ENCODE results near the gene VTI1A. TPM values are rescaled to one million over a fixed set of nuclear protein-coding genes. Genes with fewer than 3 reads are reported as not detected.

VTI1A gene
- total and polyA plus RNA-seq, 2 of the 13 experiments (the other 11 are each of a cell fraction or from before 2014, with no cell fraction given) = 11.7 to 32.7 TPM

DNA sequence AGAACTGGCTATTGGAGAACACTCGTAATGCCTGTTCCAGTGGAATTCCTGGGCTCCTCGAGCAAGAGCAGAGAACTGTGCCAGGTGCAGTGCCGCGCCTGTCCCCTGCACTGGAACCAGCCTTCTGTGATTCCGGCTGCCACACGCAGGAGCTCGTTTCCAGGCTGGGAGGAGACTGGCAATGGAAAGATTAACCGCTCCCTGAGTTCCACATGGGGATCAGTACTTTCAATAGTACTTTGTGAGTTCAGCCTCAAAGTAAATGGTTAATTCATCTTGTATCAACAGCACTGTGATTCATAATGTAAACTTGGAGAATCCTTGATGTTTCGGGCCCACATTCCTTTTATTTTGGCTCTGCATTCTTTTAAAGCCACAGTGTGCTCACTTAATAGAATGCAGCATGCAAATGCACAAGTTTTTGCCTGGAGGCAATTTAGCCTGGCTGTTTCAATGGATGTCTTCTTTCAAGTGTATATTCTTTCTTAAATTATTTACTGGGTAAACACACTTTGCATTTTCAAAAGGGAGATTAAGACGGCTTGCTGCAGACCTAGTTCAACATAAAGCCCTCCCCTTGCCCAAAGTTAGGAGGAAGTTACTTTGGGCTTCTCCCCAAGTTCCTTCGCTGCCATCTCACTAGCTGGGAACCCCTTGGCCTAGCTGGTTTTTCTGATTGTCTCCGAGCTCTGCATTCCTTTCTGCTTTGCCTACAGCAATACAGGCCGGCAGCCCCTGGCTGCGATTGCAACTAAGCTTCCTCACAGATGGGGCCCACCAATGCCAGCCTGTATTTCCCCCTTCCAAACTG is 364.9 kb downstream of the VTI1A start (continued):
- TF ChIP-seq ZBTB34 (CRISPR knock-in tag; IDR thresholded peaks at IDR 0.05) (no peak; the same call in 1 of the 2 replicates), SMARCE1 (IDR thresholded peaks at IDR 0.05; ENCODE audit: borderline replicate concordance) (peak; percentile 81; the same call in 1 of the 2 replicates), SOX6 (IDR thresholded peaks at IDR 0.05) (no peak), SOX6 (CRISPR knock-in tag; IDR thresholded peaks at IDR 0.05) (peak; percentile 57; the same call in 1 of the 2 replicates), ZNF24 (IDR thresholded peaks at IDR 0.05) (peak; percentile 71), NR2F6 (IDR thresholded peaks at IDR 0.05) (peak; percentile 47; the same call in 1 of the 2 replicates), NR2F6 (CRISPR knock-in tag; IDR thresholded peaks at IDR 0.05) (peak; percentile 79), ZNF207 (IDR thresholded peaks at IDR 0.05; ENCODE audit: borderline replicate concordance) (no peak), FOXA3 (CRISPR knock-in tag; IDR thresholded peaks at IDR 0.05) (peak; percentile 98), ZNF792 (CRISPR knock-in tag; IDR thresholded peaks at IDR 0.05) (peak; percentile 41; the same call in 1 of the 2 replicates), ZFP91 (CRISPR knock-in tag; IDR thresholded peaks at IDR 0.05; ENCODE audit: borderline replicate concordance) (peak; percentile 92), SOX13 (IDR thresholded peaks at IDR 0.05) (peak; percentile 67; the same call in 1 of the 2 replicates), SOX13 (CRISPR knock-in tag; conservative IDR thresholded peaks at IDR 0.05 in 1 of 2, IDR thresholded peaks at IDR 0.05 in 1 of 2) (peak in 1 of 2 experiments; percentile 88; a peak in 2 of 4 replicates), EED (CRISPR knock-in tag; IDR thresholded peaks at IDR 0.05) (no peak), KLF16 (CRISPR knock-in tag; IDR thresholded peaks at IDR 0.05) (0 out of 4 replicates have a peak, but pooled peaks of 1 of the 2 experiments have one; percentile 28), ZNF558 (CRISPR knock-in tag; IDR thresholded peaks at IDR 0.05; ENCODE audit: borderline replicate concordance) (no peak), ERF (CRISPR knock-in tag; IDR thresholded peaks at IDR 0.05) (peak; percentile 77), ZNF878 (CRISPR knock-in tag; IDR thresholded peaks at IDR 0.05) (0 out of 2 replicates have a peak, but pooled peaks have one; percentile 50), CREM (IDR thresholded peaks at IDR 0.05) (peak; percentile 61; the same call in 1 of the 2 replicates), CREM (CRISPR knock-in tag; IDR thresholded peaks at IDR 0.05) (no peak), ZBTB39 (CRISPR knock-in tag; IDR thresholded peaks at IDR 0.05) (no peak), CSRNP1 (CRISPR knock-in tag; IDR thresholded peaks at IDR 0.05) (0 out of 2 replicates have a peak, but pooled peaks have one; percentile 6)
- TF ChIP-seq, protein P1, sequence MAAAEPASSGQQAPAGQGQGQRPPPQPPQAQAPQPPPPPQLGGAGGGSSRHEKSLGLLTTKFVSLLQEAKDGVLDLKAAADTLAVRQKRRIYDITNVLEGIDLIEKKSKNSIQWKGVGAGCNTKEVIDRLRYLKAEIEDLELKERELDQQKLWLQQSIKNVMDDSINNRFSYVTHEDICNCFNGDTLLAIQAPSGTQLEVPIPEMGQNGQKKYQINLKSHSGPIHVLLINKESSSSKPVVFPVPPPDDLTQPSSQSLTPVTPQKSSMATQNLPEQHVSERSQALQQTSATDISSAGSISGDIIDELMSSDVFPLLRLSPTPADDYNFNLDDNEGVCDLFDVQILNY (CRISPR knock-in tag; conservative IDR thresholded peaks at IDR 0.05) = no peak

Data from HepG2 (cell line).